ENCODE data around the gene KCNJ12. TPM values are rescaled to one million over a fixed set of nuclear protein-coding genes. Genes with fewer than 3 reads are reported as not detected.

KCNJ12 gene
- total RNA-seq, 1 donor from 2014 or later: not detected

GRCh38 chr17:21352981-21353265, 23.2 kb upstream of the KCNJ12 start:
- ATAC-seq (ENCODE audit: low read depth) (no peak), DNase-seq (no peak)
- CTCF ChIA-PET: no interaction called here
- Mint-ChIP-seq H3K9me3 (no peaks in the 10 kb centered on the region), H3K36me3 (ENCODE audit: low read depth) (no peaks in the 10 kb centered on the region), H3K4me3 (no peak overlapping the region), H3K27me3 (peaks cover 2% of the 10 kb centered on the region), H3K4me1 (peaks cover 7% of the 10 kb centered on the region), H3K27ac (no peak overlapping the region)
- TF ChIP-seq CTCF (IDR thresholded peaks at IDR 0.05): no peak
- POLR2A ChIA-PET: no interaction called here
- intact Hi-C loops (cut with micrococcal nuclease): no loop called here

- DNase-seq: no peak
- ATAC-seq (ENCODE audit: low read depth): no peak
- ChIA-PET POLR2A (no interaction called here), CTCF (no interaction called here)
- no peak for TF ChIP-seq CTCF (IDR thresholded peaks at IDR 0.05)
- Mint-ChIP-seq H3K4me3 (no peak overlapping the region), H3K27me3 (peaks cover 2% of the 10 kb centered on the region), H3K36me3 (ENCODE audit: low read depth) (no peaks in the 10 kb centered on the region), H3K27ac (no peak overlapping the region), H3K4me1 (peaks cover 4% of the 10 kb centered on the region), H3K9me3 (no peaks in the 10 kb centered on the region)
- intact Hi-C loops (cut with micrococcal nuclease): no loop called here
These were observed 22.7 kb upstream of the KCNJ12 start for GRCh38 chr17:21353326-21354010.

- no peak overlapping the region for H3K4me3 Mint-ChIP-seq
- no peak for TF ChIP-seq CTCF (IDR thresholded peaks at IDR 0.05)
- ATAC-seq (ENCODE audit: low read depth): no peak
- H3K9me3 Mint-ChIP-seq: no peaks in the 10 kb centered on the region
- ChIA-PET CTCF (no interaction called here), POLR2A (no interaction called here)
- H3K27ac Mint-ChIP-seq: no peak overlapping the region
- H3K27me3 Mint-ChIP-seq: peaks cover 3% of the 10 kb centered on the region
- no peaks in the 10 kb centered on the region for H3K36me3 Mint-ChIP-seq (ENCODE audit: low read depth)
- no peak for DNase-seq
- intact Hi-C loops (cut with micrococcal nuclease): no loop called here
- peaks cover under 1% of the 10 kb centered on the region for H3K4me1 Mint-ChIP-seq
These were observed 21.3 kb upstream of the KCNJ12 start for GRCh38 chr17:21354796-21355385.

DNA sequence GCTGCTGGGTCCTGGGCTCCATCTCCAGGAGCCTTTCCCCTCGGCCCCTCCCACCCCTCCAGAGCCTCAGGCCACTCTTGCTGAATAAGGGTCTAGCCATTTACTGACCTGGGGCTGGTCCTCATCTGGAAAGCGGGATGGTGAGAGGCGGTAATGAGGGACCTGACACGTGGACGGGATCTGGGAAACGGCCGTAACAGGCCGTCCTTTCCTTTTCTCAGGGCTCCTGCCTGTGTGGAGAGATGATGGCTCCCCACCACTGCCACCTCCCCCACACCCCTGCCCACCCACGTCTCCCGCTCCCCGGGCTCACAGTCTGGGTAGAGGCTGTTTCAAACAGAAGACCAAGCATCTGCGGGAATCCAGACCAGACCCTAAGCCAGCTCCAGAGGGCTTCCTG, 20.6 kb upstream of the KCNJ12 start:
- no peaks in the 10 kb centered on the region for H3K4me1 Mint-ChIP-seq
- TF ChIP-seq CTCF (IDR thresholded peaks at IDR 0.05): no peak
- no peaks in the 10 kb centered on the region for H3K36me3 Mint-ChIP-seq (ENCODE audit: low read depth)
- DNase-seq (no peak), ATAC-seq (ENCODE audit: low read depth) (no peak)
- ChIA-PET CTCF (no interaction called here), POLR2A (no interaction called here)
- intact Hi-C loops (cut with micrococcal nuclease): no loop called here
- peaks cover 3% of the 10 kb centered on the region for H3K27me3 Mint-ChIP-seq
- H3K4me3 Mint-ChIP-seq: no peak overlapping the region
- H3K9me3 Mint-ChIP-seq: no peaks in the 10 kb centered on the region
- H3K27ac Mint-ChIP-seq: no peak overlapping the region

DNA sequence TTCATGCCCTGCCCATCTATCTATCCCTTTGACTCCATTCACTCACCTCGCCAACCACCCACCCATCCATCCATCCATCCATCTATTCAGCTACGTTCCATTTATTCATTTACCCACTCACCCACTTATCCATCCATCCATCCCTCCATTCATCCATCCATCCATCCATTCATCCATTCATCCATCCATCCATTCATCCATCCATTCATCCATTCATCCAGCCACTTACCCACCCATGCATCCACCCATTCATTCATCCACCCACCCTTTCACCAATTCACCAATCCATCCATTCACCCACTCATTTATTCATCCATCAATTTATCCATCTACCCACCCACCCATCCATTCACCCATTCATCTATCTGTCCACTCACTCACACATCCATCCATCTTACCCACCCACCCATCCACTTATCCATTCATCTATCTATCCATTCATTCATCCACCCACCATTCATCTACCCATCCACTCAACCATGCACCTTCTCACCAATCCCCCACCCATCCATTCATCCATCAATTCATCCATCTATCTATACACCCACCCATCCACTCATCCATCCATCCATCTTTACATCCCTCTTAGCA, 19.5 kb upstream of the KCNJ12 start:
- DNase-seq (no peak), ATAC-seq (ENCODE audit: low read depth) (no peak)
- Mint-ChIP-seq H3K4me1 (no peaks in the 10 kb centered on the region), H3K27ac (no peak overlapping the region), H3K36me3 (ENCODE audit: low read depth) (no peaks in the 10 kb centered on the region), H3K9me3 (no peaks in the 10 kb centered on the region), H3K27me3 (peaks cover 3% of the 10 kb centered on the region), H3K4me3 (no peak overlapping the region)
- POLR2A ChIA-PET: no interaction called here
- intact Hi-C loops (cut with micrococcal nuclease): no loop called here
- CTCF ChIA-PET: no interaction called here
- no peak for TF ChIP-seq CTCF (IDR thresholded peaks at IDR 0.05)

All from activated B cell treated with CpG ODN at 0.5 μM for 24 hours (primary cell).